Frontal cortex (tissue), 4 donors: ENCODE results near the gene VPS45. TPM values are rescaled to one million over a fixed set of nuclear protein-coding genes. Genes with fewer than 3 reads are reported as not detected.
"Not testable (repeated sequence)": the region's sequence is repeated elsewhere in the genome, so short reads cannot be mapped to it uniquely, and the experiment has no call there.

Source experiments
- DNase-seq, 2 donors: peaks; one replicate each; pipeline ENCODE4 v3.0.0; 2012; ENCODE audit warnings: low spot score in 2 of 2
- FAIRE-seq: peaks from 2 replicates; lab custom pipeline; 2012; peaks lifted over from hg19 to GRCh38; lab: Jason Lieb, UNC
- total RNA-seq: library from RNA; depleted of rRNA; stranded (reverse); fragments of >200 nt; gene quantifications from one replicate; pipeline ENCODE4 v1.2.3, GENCODE V29; 2014
- donor health status: control.
- donor health status: control.
- donor health status: control.

The VPS45 gene, protein sequence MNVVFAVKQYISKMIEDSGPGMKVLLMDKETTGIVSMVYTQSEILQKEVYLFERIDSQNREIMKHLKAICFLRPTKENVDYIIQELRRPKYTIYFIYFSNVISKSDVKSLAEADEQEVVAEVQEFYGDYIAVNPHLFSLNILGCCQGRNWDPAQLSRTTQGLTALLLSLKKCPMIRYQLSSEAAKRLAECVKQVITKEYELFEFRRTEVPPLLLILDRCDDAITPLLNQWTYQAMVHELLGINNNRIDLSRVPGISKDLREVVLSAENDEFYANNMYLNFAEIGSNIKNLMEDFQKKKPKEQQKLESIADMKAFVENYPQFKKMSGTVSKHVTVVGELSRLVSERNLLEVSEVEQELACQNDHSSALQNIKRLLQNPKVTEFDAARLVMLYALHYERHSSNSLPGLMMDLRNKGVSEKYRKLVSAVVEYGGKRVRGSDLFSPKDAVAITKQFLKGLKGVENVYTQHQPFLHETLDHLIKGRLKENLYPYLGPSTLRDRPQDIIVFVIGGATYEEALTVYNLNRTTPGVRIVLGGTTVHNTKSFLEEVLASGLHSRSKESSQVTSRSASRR
- total RNA-seq = 70.1 TPM

DNA sequence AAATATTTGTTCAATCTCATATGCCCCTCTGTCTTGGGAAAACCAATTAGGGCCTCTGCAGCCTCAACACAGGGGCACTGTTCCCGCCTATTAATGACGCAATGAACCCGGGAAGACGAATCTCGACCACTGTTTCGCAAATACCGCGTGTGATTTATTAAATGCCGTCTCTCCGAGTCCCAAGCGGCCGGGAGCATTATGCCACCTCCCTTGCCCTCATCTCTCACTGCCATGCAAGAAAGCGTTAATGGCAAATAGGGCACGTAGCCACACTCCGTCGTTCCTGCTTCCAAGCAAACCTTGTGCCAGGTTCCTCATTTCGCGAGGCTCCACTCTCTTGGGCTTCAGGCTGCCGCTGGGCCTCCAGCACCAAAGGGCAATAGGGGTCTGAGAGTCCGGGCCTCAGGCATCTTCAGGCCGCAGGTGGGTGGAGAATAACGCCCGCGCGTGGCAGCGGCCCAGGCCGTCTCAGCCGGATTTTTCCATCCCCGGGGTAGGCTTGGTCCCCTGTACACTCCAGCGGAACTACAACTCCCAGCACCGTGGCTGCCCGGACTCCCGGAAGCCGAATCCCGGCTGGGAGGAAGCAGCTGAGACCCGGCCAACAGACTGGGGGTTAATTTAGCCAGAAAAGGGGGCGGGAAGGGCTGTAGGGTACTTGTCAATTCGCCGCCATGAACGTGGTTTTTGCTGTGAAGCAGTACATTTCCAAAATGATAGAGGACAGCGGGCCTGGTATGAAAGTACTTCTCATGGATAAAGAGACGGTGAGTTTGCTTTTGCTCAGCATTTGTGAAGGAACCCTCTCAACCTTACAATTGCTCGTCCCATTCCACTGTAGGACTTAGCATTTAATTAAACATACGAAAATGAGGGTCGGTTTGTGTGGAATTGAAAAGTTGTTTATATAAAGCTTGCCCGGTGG lies at the start of gene VPS45:
TSS of gene VPS45 (plus strand) at position 593 of the 925 bp plus-strand sequence. CDS start at position 675, 82 bp downstream.
- no peak for FAIRE-seq
- DNase-seq = peak; percentile 63 to 74

DNA sequence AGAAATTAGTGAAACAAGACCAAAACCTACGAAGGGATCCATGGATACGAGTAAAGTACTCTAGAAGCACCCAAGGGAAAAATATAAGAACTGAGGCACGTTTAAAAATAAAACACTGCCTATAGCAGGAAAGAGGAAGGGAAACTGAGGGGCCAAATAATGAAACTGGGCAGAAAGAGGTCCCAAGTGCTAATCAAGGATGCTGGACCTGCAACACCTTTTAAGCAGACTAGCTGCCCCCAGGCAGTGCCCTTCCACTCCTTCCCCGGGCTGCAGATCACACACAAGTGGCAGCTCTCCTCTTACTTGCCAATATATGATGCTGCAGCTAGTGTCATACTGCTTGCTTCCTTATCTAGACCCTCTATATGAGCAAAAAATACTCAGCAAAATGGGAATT lies 49.4 kb upstream of the VPS45 start:
- no peak for FAIRE-seq
- DNase-seq = no peak

DNA sequence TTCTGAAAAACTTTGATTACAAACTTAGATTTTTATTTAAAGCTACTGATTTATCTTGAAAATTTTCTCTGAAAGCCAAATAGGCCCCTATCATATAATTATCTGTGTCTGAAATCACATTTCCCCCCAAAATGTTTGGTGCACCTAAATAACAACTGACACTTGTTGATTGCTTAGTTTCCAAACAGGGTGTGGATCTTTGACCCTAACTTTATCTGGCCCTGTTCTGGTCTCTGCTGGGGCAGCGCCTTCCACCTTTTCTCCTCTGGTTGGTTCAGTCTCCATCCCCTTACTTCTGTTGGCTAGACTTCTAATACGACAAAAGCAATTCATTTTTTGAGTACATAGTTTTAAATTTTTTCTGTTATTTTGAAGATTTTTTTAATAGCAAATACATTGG lies 46.9 kb upstream of the VPS45 start:
- DNase-seq (no peak), FAIRE-seq (no peak)

DNA sequence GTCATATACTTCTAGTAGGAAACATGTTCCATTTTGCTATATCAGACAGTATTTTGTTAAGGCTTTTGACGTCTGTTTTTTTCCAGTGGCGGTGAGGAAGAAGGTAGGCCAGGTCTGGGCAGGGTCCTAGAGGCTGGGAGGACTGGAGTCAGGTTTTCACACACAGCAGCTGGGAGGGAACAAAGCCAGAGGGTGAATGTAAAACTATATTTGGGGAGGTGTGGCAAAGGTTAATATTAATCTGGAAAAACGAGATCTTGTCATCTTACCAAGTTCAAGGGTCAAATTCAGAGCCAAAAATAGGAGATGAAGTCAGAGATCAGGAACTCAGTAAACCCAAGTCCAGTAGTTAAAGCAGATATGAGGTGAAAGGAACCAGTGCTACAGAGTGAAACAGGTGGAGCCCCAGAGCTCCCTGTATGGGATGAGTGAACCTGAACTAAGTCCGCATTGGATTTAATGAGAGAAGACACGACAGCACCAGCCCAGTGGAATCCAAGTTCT lies 46.3 kb upstream of the VPS45 start:
- DNase-seq (no peak), FAIRE-seq (no peak)

DNA sequence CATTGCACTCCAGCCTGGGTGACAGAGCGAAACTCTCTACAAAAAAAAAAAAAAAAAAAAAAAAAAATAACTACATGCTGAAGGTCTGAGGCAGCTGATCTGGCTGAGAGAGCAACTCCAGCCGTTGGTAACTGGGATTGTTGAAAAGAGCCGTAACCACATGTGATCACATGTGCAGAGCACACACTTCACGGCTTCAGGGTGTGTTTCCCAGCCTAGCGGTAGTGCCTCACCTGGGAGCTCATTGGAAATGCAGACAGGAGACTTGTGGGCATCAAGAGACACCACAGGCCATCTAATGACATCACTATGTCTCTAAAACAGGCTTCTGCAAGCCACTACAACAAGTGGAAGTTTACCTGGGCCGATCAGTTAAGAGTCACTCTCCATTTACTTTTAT lies 45.2 kb upstream of the VPS45 start:
- FAIRE-seq = no peak
- no peak for DNase-seq

DNA sequence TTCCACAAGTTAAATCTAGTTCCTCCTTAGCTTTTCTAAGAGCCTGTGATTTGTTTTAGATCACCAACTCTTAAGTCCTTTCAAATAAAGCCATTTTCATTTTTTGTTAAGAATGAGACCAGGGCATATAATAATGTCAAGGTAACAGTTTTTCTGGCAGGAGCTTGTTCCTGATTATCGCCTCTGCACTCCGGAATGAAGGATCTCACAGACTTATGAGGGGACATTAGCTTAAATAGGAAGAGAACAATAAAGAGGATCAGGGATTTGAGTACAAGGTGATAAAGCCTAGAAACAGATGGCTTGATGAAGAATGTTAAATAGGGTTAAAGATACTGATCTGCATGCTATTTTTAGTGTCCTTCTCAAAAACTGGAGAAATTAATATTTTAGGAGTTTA lies 43.4 kb upstream of the VPS45 start:
- FAIRE-seq (no peak), DNase-seq (no peak)

DNA sequence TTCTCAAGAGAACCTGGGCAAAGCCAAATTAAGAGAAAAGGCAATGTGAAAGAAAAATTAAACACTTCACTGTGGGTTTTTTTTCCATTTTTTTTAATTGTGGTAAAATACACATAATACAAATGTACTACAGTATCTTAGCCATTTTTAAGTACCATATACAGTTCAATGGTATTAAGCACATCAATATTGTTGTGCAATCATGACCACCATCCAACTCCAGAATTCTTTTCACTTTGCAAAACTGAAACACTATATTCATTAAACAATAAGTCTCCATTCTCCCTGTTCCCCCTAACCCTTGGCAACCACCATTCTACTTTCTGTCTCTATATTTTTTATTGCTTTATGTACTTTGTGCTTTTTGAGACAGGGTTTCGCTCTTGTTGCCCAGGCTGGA lies 39.3 kb upstream of the VPS45 start:
- FAIRE-seq (no peak), DNase-seq (no peak)

DNA sequence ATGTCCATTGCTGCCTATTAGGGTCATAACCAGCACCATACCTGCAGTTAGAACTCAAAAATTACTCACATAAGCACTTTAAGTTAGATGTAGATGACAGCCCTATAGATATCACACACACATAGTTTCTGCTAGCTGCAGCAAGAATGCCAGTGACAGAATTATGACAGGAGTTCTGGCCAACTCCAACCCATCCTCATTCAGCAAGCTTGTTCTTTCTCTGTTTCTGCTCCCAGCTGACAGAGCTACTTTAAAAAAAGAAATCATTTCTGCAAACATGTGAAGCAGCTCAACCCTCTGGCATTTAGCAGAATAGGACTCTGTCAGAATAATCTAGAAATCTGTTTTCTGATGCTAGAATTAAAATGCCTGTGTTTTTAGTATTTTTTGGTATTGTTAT lies 33.2 kb upstream of the VPS45 start:
- FAIRE-seq (no peak), DNase-seq (no peak)

DNA sequence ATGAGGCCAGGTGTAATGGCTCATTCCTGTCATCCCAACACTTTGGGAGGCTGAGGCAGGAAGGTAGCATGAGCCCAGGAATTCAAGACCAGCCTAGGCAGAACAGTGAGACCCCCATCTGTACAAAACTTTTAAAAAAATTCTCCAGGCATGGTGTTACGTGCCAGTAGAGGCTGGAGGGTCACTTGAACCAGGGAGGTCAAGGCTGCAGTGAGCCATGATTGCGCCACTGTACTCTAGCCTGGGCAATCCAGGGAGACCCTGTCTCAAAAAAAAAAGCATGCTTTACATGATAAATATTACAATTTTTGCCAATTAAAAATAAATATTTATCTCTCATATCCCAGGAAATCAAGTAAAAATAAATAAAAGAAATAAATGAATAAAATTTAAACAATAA lies 17.6 kb upstream of the VPS45 start:
- DNase-seq (no peak), FAIRE-seq (no peak)

DNA sequence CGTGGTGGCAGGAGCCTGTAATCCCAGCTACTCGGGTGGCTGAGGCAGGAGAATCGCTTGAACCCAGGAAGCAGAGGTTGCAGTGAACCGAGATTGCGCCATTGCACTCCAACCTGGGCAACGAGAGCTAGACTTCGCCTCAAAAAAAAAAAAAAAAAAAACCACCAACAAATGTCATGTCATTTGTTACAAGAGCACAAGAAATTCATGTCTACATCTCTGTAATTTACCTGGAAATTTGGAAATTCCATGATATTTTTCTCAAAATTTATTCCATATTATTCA lies 16.5 kb upstream of the VPS45 start:
- DNase-seq (no peak), FAIRE-seq (no peak)

DNA sequence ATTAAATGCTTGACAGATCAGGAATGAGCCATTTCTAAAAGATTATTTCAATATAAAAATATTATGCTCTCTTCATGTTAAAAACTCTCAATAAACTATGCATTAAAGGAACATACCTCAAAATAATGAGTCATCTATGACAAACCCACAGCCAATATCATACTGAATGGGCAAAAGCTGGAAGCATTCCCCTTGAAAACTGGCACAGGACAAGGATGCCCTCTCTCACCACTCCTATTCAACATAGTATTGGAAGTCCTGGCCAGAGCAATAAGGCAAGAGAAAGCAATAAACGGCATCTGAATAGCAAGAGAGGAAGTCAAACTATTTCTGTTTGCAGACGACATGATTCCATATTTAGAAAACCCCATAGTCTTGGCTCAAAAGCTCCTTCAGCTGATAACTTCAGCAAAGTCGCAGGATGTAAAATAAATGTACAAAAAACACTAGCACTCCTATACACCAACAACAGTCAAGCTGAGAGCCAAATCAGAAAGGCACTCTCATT lies 15.6 kb upstream of the VPS45 start:
- FAIRE-seq = not testable (repeated sequence)

DNA sequence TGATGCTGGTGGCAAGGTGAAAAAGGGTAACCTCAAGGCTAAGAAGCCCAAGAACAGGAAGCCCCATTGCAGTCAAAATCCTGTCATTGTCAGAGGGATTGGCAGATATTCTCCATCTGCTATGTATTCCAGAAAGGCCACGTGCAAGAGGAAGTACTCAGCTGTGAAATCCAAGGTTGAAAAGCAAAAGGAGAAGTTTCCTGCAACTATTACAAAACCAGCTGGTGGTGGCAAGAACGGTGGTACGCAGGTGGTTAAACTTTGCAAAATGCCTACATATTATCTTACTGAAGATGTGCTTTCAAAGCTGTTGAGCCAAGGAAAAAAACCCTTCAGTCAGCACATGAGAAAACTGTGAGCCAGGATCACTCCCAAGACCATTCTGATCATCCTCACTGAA lies 13.7 kb upstream of the VPS45 start:
- DNase-seq = no peak
- FAIRE-seq = no peak

More for the DNA sequence above, 15.6 kb upstream of the VPS45 start:
- DNase-seq = not testable (repeated sequence)

DNA sequence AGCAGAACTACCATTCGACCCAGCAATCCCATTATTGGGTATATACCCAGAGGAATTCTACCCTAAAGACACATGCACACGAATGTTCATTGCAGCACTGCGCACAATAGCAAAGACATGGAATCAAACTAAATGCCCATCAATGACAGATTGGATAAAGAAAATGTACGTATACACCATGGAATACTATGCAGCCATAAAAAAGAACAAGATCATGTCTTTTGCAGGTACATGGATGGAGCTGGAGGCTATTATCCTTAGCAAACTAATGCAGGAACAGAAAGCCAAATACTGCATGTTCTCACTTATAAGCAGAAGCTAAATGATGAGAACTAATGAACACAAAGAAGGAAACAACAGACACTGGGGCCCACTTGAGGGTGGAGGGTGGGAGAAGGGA lies 12.1 kb upstream of the VPS45 start:
- not testable (repeated sequence) for DNase-seq, FAIRE-seq

DNA sequence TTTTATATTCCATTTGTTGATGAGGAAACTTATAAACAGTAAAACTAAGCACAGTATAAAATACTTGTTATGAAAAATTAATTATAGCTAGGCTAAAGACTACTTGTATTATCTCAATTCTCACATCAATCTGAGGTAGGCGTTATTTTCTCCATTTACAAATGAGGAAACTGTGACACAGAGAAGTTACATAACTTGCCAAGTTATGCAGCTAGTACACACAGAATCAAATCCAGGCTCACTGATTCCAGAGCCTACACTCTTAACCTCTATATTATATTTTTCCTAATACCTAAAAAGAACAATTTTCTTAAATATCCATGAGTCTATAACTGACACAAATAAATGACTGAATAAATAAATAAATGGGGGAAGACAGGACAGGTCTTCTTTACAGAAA lies 11.2 kb upstream of the VPS45 start:
- no peak for DNase-seq
- no peak for FAIRE-seq

DNA sequence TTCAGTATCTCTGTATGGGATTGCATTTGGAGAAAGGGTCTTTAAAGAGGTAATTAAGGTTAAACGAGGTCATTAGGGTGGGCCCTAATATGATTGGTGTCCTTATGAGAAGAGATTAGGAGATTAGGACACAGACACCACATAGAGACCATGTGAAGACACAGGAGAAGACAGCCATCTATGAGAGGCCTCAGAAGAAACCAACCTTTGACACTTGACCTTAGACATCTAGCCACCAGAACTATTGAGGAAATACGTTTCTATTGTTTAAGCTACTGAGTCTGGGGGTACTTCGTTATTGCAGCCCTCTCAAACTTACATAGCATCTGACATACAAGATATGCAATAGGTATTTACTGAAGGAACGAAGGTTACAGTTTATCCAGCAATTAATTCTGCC lies 7.3 kb upstream of the VPS45 start:
- DNase-seq = no peak
- FAIRE-seq = no peak

DNA sequence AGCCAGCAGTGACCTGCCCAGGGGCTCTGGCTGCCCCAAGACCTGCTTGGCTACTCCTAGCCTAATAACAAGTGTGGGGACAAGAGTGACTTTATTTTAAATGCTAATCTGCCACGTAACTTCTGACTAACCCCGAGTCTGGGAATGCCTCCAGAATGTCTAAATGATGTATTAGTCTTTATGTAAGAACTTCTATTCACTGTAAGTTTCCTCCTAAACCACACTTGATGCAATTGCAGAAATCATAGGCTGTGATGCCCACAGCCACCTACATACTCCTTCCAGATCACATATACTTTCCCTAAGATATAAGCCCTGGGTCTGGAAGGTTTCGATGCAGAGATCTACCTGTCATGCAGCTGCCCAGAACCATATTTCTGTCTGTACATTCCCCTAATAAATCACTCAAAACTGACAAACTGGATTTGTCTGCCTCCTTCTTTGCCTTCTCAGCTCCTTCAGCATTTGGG lies 5.9 kb upstream of the VPS45 start:
- FAIRE-seq (no peak), DNase-seq (no peak)

DNA sequence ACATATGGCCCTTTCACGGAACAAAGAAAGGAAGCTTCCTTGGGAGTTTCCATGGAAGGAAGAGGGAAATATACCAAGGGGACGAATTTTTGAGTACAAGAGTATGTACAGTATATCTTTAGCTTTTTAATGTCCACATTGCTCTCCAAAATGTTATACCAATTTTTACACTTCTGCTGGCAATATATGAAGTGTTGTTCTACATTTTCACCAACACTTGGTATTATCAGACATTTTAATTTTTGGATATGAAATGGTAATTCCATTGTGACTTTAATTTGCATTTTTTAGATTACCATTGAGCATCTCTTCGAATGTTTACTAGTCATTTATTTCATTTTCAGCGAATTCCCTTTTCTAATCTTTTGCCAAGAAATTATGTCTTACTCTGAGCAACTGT lies 5.5 kb upstream of the VPS45 start:
- FAIRE-seq = no peak

DNA sequence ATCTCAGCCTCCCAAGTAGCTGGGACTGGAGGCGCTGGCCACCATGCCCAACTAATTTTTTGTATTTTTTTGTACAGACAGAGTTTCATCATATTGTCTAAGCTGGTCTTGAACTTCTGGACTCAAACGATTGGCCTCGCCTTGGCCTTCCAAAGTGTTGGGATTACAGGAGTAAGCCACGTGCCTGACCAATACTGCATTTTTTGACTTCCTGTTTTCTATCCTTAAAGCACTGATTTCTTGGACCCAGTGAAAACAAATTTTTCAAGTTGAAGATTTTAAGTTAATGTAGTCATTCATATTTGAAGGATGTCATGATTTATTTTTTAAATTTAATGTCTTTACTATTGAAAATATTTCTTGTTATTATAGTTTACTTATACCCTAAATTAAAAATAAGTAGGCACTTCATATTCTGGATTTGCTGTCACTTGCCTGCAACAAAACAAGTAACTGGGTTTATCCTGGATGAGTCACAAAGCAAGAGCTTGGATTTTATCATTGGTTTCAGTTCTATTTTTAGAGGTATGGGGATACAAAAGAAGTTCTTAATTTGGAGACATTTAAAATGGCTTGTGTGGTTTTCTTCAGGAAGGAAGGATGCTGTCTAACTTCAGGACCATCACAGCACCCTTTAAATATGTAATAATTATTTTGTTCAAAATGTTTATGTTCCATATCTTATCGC lies 2.2 kb upstream of the VPS45 start:
- peak in 1 of 2 donors; percentile 12 for DNase-seq
- no peak for FAIRE-seq

More for the DNA sequence above, 5.5 kb upstream of the VPS45 start:
- DNase-seq = no peak

DNA sequence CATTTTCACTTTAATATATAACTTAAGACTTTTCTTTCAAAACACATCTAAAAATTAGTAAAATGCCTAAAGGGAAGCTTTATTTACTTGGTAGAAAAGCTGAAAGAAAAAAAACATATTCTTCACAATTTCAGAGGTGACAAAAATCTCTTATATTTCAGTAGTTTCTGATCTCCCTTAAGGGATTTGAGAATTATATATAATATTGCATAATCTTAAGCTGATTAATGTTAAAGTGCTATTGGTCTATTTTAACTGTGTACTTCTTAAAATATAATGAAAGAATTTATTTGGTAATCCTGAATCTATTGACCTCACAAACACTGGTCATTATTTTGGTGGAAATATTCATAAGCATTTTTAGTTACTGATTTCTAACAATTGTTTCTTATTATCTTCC lies 1.2 kb upstream of the VPS45 start:
- DNase-seq (no peak), FAIRE-seq (no peak)

DNA sequence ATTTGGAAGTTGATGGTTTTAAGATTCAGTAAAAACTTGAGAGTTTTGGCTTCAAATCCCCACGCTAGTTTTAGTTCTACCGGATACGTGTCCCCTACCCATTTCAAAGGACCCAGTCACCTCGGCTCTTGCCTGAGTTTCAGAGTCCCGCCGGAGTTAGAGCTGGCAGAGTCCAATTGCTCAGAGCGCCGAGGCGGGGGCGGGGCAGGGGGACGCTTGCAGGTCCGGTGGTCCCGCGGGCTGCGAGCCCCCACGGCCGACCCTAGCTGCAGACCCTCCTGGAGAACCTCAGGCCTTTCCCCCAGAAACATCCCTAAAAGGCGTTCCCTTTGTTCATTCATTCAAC lies 765 bp upstream of the VPS45 start:
- DNase-seq (no peak), FAIRE-seq (no peak)
